HG03159 (cell line): ENCODE measurements around the gene FBN1.

Experiments
- ATAC-seq: cut with Tn5 transposase; IDR thresholded peaks from one replicate; pipeline ENCODE4 v1.9.1; 2021; ENCODE audit warnings: mild to moderate bottlenecking, moderate library complexity; ENCODE audit not compliant: unreplicated experiment

FBN1 gene

GRCh38 chr15:48645558-48646330, at the start of gene FBN1:
TSS of gene FBN1 (minus strand) at chr15:48645709. CDS start at chr15:48644769, 940 bp downstream.
- peak; percentile 71 for ATAC-seq

GRCh38 chr15:48693484-48693883, 48.0 kb upstream of the FBN1 start:
- no peak for ATAC-seq

DNA sequence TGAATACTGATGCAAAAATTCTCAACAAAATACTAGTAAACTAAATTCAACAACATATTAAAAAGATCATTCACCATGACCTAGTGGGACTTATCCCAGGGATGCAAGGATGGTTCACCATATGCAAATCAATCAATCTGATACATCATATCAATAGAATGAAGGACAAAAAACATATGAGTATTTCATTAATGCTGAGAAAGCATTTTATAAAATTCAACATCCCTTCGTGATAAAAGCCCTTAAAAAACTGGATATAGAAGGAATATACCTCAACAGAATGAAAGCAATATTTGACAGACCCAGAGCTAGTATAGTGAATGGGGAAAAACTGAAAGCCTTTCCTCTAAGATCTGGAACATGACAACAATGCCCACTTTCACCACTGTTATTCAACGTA, 43.0 kb upstream of the FBN1 start:
- no peak for ATAC-seq

DNA sequence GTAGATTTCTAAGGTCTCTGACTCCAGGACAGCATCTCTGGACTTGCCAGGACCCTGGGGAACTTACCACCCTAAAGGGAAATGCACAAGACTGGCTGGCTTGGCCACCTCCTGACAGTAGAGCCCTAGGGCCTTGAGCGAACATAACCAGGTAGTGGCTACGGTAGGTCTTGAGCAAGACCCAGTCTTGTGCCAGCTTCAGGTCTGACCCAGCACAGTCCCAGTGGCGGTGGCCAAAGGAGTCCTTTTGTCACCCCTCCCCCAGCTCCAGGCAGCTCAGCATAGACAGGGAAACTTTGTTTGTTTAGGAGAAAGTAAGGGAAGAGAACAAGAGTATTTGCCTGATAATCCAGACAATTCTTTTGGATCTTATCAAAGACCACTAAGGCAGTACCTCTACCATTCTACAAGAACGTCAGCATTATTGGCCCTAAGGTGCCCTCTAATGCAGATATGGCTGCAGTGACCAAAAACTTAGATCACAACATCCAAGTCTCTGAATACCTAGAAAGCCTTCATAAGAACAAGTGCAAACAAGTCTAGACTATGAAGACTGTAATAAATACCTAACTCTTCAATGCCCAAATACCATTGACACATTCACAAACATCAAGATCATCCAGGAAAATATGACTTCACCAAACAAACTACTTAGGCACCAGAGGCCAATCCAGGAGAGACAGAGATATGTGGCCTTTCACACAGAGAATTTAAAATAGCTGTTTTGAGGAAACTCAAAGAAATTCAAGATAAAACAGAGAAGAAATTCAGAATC, 38.7 kb upstream of the FBN1 start:
- ATAC-seq = no peak

DNA sequence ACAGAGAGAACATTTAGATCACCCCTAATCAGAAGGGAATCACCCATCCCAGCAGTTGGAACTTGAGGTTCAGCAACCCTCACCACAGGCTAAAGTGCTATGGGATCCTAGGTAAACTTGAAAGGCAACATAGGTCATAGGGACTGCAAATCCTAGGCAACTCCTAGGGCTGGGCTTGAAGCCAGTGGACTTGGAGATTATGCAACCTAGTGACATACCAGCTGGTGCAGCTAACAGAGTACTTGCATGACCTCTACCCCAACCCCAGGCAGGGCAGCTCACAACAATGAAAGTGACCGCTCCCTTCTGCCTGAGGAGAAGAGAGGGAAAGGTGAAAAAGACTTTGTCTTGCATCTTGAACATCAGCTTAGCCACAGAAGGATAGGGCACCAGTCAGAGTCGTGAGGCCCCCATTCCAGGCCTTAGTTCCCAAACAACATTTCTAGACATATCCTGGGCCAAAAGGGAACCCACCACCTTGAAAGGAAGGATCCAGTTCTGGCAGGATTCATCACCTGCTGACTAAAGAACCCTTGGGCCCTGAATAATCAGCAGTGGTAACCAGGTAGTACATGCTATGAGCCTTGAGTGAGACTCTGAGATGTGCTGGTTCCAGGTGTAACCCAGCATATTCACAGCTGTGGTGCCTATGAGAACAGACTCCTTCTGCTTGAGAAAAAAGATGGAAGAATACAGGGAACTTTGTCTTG, 37.6 kb upstream of the FBN1 start:
- no peak for ATAC-seq

DNA sequence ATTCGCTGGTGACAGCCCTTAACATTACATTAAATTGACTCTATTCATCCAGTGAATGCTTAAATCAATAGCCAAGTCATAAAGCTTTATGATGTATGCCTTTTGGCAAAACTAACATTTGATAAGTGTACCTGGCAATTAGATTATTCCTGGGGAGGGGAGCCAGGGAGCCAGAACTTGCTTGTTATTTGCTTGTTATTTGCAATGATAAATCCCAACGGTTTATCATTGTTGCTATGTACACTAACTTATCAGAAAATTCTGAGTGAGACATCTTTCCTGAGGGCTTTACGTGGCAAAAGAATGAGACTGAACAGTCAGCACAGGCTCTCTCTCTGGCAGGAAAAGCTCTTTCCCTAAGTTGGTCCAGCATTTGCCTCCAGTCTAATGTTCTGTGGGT, 35.8 kb upstream of the FBN1 start:
- no peak for ATAC-seq

GRCh38 chr15:48680841-48681240, 35.3 kb upstream of the FBN1 start:
- ATAC-seq = no peak

DNA sequence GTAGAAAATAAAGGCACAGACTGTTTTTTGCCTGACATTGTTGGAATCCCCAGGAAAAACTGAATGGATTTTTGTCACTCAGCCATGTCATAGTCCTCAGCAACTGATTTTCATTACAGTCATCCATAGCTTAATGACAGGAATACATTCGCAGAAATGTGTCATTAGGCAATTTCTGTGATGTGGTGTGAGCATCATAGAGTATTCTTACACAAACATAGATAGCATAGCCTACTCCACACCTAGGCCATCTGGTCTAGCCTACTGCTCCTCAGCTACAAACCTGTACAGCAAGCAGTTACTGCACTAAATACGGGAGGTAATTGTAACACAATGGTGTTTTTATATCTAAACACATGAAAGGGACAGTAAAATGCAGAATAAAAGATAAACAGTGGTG, 34.4 kb upstream of the FBN1 start:
- ATAC-seq = no peak

DNA sequence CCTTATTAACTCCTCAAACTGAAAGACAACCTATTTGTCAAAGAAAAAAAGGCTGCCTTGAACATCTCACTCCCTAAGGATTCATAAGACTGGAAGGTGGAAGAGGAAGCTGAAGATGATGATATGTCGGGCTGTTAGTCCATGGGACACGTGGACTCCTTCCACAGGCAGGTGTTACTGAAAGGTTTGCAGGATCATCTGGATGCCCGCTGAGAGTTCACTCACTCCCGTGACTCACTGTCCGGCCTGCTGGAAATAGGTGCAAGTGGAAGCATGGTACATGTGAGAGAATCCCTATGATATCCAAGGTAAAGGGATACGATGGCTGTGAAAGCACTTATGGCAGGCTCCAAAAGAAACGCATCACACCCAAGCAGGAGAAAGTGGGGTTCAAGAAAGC, 33.3 kb upstream of the FBN1 start:
- no peak for ATAC-seq

DNA sequence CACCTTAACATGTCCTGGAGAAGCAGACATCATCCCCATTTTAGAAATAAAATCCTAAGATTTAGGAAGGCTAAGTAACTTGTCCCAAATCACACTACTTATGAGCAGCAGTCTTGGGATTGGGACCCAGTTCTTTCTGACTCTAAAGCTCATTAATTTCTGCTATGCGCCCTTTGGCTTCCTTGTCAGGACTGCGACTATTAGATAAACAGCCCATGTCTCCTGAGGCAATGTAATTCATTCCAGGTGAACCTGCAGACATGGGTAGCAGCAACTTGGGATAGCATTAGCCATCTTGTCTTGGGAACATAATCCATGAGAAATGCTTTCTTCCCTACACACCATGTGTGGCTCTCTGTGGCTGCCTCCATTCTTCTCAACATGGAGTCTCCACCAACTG, 32.3 kb upstream of the FBN1 start:
- no peak for ATAC-seq

GRCh38 chr15:48675436-48675835, 29.9 kb upstream of the FBN1 start:
- ATAC-seq = no peak

DNA sequence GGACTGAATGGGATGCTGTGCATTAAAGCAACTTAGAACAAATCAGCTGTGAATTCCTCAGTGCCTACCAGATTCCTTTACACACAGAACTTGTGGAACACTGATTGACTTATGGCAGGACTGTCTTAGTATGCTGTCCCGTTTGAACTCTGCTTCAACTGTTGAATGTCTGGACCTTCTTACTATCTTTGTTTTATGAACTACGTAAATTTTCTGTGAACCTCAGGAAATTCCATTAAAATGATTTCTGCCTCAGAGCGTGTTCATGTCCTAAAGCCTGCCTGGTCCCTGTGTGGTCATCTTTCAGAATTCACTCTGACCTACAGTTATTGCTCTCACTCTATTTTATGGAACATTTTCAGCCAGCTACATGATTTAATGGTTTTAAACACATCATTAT, 29.4 kb upstream of the FBN1 start:
- ATAC-seq = no peak

GRCh38 chr15:48672206-48672605, 26.7 kb upstream of the FBN1 start:
- ATAC-seq = no peak

DNA sequence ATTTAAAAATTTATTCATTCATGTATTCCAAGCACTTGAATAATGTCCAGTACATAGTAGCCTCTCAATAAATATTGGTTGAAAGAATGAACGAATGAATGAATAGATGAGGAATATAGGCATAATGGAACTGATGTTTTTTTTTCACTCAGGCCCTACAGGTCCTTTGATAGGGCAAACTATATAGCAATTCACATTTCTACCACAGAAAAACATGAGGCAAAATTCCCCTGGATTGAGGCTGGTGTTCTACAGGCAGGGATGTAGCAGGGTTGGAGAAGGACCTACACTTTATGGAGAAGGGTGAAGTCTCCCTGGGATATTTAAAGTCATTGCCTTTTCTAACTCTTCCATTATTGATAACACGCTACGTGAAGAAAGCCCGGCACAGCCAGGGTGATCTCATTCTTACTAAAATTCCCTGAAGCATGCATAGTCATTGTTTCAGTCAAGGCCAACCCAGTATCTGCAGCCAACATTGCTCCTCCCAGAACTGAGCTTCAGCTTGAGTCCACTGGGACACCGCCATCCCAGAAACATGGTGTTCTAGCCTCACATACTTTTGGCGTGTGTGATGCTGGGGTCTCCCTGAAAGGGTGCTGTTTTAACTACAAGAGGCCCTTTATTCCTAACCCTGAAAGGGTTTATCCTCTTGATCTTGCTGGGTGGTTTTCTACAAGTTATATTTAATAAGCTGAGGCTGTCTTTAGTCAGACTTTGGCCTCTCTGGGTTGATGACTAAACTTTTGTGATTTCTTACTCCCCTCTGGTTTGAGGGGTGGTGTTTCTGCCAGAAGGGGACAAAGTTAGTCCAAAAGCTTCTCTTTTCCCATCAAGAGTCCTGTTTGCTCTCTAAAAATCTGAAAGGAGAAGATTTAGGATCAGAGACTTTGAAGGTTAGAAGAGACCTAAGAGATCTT, 25.9 kb upstream of the FBN1 start:
- no peak for ATAC-seq

- ATAC-seq = no peak
Observed at GRCh38 chr15:48667701-48668100, 22.2 kb upstream of the FBN1 start.

DNA sequence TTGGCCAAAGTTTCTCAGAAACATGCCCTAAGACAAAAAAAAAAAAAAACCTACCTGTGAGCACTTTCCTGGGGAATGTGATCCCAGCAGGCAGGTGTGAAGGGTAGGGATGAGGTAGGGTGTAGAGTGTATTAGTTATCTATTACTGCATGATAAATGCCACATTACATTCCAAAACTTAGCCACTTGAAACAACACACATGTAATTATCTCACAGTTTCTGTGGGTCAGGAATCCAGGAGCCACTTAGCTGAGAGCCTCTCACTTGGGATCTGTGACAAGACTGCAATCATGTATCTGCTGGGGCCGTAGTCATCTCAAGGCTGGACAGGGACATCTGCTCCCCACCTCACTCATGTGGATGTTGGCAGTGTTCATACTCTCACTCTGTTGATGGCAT, 18.9 kb upstream of the FBN1 start:
- no peak for ATAC-seq

DNA sequence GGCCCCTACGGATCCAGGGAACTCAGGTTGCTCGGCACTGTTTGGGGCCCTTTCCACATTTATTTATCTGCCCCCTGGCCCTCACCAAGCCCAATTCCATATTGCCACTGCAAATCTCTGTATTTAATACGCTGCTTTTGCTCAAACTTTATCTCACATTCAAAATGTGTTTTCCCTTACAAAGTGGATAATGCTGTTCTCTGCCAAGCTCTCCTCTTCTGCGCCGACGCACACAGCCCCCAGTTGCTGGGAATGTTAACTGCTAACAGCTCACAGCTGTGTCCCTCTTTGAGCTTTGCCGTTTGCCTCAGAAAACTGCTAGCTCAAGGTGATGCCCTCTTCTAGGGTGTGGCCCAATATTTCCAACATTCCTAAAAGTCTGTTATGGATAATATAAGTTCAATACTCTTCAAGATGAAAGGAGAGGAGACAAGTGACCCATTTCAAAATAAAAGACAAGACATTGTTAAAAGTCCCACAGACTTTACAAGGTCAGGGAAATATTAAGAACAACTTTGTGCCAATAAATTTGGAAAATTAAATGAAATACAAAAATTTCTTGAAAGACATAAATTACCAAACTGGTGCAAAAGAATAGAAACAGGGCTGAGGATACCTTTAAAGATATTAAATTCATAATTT, 12.6 kb upstream of the FBN1 start:
- ATAC-seq = no peak

DNA sequence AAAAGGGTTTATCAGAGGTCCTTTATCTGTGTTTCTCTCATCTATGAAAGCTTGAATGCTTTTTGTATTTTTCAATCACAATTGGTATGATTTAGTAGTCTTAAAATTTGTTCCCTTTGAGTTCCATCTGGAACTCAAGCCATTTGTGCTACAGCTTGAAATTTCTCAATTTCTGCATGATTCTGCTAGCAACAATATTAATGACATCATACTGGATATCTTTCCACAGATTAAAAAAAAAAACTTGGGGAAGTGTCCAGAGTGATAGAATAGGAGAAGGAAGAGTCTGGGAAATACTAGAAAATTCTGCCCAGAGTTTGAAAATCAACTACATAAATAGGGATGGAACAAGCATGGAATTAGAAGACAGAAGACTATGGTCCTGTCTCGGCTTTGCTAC, 9.3 kb upstream of the FBN1 start:
- ATAC-seq = no peak

GRCh38 chr15:48653913-48654670, 8.6 kb upstream of the FBN1 start:
- no peak for ATAC-seq

- no peak for ATAC-seq
Observed at GRCh38 chr15:48653216-48653615, 7.7 kb upstream of the FBN1 start.
